ENCODE data around the gene TOX2. TPM values are rescaled to one million over a fixed set of nuclear protein-coding genes. Genes with fewer than 3 reads are reported as not detected.

TOX2 gene
- total RNA-seq, 1 experiment from 2014 or later: 1.7 TPM

- Histone ChIP-seq H4K20me1 (ENCODE audit: control insufficient read depth, insufficient read depth, insufficient read length) (no peaks in the 10 kb centered on the region), H2BK20ac (ENCODE audit: low read depth, low read length, poor library complexity, severe bottlenecking) (no peak overlapping the region), H4K5ac (ENCODE audit: insufficient read length, low read depth, low read length) (no peak overlapping the region), H3K14ac (ENCODE audit: insufficient read depth, low read length) (no peak overlapping the region), H2BK5ac (ENCODE audit: insufficient read length, low read length) (no peak overlapping the region), H3K79me2 (ENCODE audit: insufficient read depth, low read length) (no peaks in the 10 kb centered on the region), H3K27ac (ENCODE audit: insufficient read length, low read depth, low read length) (no peak overlapping the region), H3K27me3 (ENCODE audit: insufficient read depth, low read length) (no peaks in the 10 kb centered on the region), H3K18ac (ENCODE audit: insufficient read length, low read depth, low read length) (no peak overlapping the region), H2AFZ (ENCODE audit: low read length) (no peak overlapping the region), H3T11ph (ENCODE audit: low read length) (no peak overlapping the region), H3K4me2 (ENCODE audit: insufficient read depth, insufficient read length, low read length) (no peak overlapping the region), H3K4ac (ENCODE audit: low read depth, low read length) (no peak overlapping the region), H3K56ac (ENCODE audit: insufficient read length, low read depth, low read length) (no peak overlapping the region), H4K91ac (ENCODE audit: insufficient read length, low read depth, low read length) (no peak overlapping the region), H2AK5ac (ENCODE audit: insufficient read length, low read length) (no peak overlapping the region), H2BK15ac (ENCODE audit: low read depth, low read length) (no peak overlapping the region), H2BK12ac (ENCODE audit: insufficient read length, low read depth, low read length) (no peak overlapping the region), H3K9ac (ENCODE audit: extremely low read depth, insufficient read length, low read length) (no peak overlapping the region), H3K23me2 (ENCODE audit: insufficient read length, low read depth, low read length, poor library complexity, severe bottlenecking) (no peaks in the 10 kb centered on the region), H2BK120ac (ENCODE audit: low read depth, low read length, poor library complexity, severe bottlenecking) (no peak overlapping the region), H3K4me1 (ENCODE audit: insufficient read depth, low read length) (peaks cover 2% of the 10 kb centered on the region; the same call in 1 of the 2 replicates), H3K23ac (ENCODE audit: insufficient read length, low read depth, low read length) (no peak overlapping the region), H3K9me3 (ENCODE audit: control insufficient read depth, low read depth, low read length) (no peaks in the 10 kb centered on the region), H4K8ac (replicated peaks; ENCODE audit: insufficient read length, low read depth, low read length) (no peak overlapping the region), H3K79me1 (ENCODE audit: insufficient read depth, low read depth, low read length, poor library complexity, severe bottlenecking) (no peaks in the 10 kb centered on the region)
- no peak for TF ChIP-seq CTCF (conservative IDR thresholded peaks at IDR 0.05)
- H3K27me3 Mint-ChIP-seq (ENCODE audit: low read depth): no peaks in the 10 kb centered on the region
- no peak for DNase-seq
- H3K4me1 Mint-ChIP-seq: peaks cover 12 to 13% of the 10 kb centered on the region in 2 experiments
- H3K36me3 Mint-ChIP-seq (ENCODE audit: insufficient read depth in 1 of 3, low read depth in 3 of 3): peaks cover 0 to 5% (median 0%) of the 10 kb centered on the region in 3 experiments; a peak in 2 of 7 replicates
- H3K9me3 Mint-ChIP-seq: peaks cover 2 to 6% of the 10 kb centered on the region in 2 experiments; a peak in 1 of 5 replicates
- H3K4me3 Mint-ChIP-seq: no peak overlapping the region
- no peak overlapping the region; a peak in 1 of 7 replicates for H3K27ac Mint-ChIP-seq
- WGBS (ENCODE audit: extremely low coverage, insufficient read length, low lambda C conversion rate): no CpG with 5 or more reads among the region's 6 CpGs
These were observed 40.6 kb downstream of the TOX2 start for GRCh38 chr20:43955062-43955749.
